Tibial nerve (tissue), 4 donors: ENCODE data around the gene NCAN.

Experiments used
- CTCF ChIP-seq, 5 experiments: fragments of 200-600 bp in 3 of 5; fragments of 450-650 bp in 2 of 5; sonication (generic) in 3 of 5; IDR thresholded peaks; one replicate each; pipeline ENCODE4 v1.5.1; 2016 to 2019; ENCODE audit warnings: antibody characterized with exemption in 5 of 5, mild to moderate bottlenecking in 3 of 5, moderate library complexity in 2 of 5
- EP300 ChIP-seq, 2 donors: sonication (generic); formaldehyde crosslinking; IDR thresholded peaks; one replicate each; pipeline ENCODE4 v1.6.1; 2017; ENCODE audit warnings: antibody characterized with exemption in 2 of 2, mild to moderate bottlenecking in 1 of 2
- POLR2A ChIP-seq, 2 donors: fragments of 450-650 bp; IDR thresholded peaks; one replicate each; pipeline ENCODE4 v1.6.1; 2017; ENCODE audit warnings: antibody characterized with exemption in 2 of 2, mild to moderate bottlenecking in 2 of 2, moderate library complexity in 2 of 2

- TF ChIP-seq CTCF (IDR thresholded peaks at IDR 0.05) (no peak), POLR2A (IDR thresholded peaks at IDR 0.05) (no peak), EP300 (IDR thresholded peaks at IDR 0.05) (no peak)
Observed at GRCh38 chr19:19238126-19238894, 26.6 kb downstream of the NCAN start.
